AG09309 (cell line): ENCODE results near the gene TEX53.
A peak's percentile ranks its signal among the peaks of the same experiment; 100 is the strongest.

ENCODE experiments used
- DNase-seq: peaks from one replicate; pipeline ENCODE4 v3.0.0-alpha.2; 2010; ENCODE audit warnings: low read depth
- H3K4me3 ChIP-seq: 2 replicates; pipeline ENCODE4 v1.5.1; 2011; ENCODE audit warnings: mild to moderate bottlenecking, low read depth, low read length, moderate library complexity; ENCODE audit not compliant: control insufficient read depth
- TF ChIP-seq, protein P1 (sequence below): IDR thresholded peaks from 2 replicates; pipeline ENCODE4 v1.5.1; 2011; ENCODE audit warnings: mild to moderate bottlenecking, low read depth, low read length, inconsistent platforms; ENCODE audit not compliant: insufficient read depth, control insufficient read depth; ENCODE audit errors: missing control alignments

TEX53 gene

DNA sequence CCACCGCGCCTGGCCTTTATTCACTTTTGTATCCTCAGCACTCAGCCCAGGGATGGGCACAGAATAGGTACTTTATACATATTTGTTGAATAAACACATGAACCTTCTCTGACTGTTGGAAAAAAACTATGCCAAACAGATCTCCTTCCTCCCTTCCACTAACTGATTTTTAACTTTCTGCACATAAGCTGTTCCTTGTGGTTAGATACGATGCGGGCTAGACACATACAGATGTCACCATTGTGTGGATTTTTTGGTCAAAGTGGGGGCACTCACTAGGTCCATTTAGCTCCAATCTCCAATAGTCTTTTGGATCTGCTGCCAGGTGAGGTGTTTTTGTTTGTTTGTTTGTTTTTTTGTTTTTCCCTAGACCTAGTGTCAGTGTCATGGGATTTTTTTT lies 19.3 kb upstream of the TEX53 start:
- DNase-seq = no peak
- TF ChIP-seq, protein P1, sequence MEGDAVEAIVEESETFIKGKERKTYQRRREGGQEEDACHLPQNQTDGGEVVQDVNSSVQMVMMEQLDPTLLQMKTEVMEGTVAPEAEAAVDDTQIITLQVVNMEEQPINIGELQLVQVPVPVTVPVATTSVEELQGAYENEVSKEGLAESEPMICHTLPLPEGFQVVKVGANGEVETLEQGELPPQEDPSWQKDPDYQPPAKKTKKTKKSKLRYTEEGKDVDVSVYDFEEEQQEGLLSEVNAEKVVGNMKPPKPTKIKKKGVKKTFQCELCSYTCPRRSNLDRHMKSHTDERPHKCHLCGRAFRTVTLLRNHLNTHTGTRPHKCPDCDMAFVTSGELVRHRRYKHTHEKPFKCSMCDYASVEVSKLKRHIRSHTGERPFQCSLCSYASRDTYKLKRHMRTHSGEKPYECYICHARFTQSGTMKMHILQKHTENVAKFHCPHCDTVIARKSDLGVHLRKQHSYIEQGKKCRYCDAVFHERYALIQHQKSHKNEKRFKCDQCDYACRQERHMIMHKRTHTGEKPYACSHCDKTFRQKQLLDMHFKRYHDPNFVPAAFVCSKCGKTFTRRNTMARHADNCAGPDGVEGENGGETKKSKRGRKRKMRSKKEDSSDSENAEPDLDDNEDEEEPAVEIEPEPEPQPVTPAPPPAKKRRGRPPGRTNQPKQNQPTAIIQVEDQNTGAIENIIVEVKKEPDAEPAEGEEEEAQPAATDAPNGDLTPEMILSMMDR = no peak
- no peak overlapping the region for H3K4me3 ChIP-seq

DNA sequence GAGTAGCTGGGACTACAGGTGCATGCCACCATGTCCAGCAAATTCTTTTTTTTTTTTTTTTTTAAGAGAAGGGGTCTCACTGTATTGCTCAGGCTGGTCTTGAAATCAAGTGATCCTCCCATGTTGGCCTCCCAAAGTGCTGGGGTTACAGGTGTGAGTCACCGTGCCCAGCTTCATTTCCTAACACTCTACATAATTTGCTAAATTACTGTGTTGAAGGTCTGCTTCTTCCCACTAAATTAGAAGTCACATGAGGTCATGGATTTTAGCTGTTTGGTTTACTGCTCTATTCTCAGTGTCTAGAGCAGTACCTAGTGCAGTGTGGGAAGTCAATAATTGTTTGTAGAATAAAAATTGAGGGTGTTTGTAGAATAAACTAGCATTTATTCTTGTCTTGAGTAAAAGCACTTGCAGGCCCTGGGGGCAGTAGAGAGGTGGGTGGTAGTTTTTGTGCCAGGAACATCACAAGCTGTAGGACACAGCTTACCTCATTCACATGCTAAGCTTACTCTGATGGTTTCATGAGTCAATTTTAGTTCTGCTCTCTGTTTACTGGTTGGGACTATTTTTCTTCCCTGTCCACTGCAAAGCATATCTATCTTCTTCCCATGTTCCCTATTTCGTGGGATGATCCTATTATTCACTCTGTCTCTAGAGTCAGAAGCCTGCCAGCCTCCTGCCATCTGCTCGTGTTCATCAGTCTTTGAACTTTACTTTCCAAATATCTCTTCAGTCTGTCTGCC lies 17.4 kb upstream of the TEX53 start:
- no peak for DNase-seq
- no peak overlapping the region for H3K4me3 ChIP-seq
- TF ChIP-seq, protein P1 = peak; percentile 2

DNA sequence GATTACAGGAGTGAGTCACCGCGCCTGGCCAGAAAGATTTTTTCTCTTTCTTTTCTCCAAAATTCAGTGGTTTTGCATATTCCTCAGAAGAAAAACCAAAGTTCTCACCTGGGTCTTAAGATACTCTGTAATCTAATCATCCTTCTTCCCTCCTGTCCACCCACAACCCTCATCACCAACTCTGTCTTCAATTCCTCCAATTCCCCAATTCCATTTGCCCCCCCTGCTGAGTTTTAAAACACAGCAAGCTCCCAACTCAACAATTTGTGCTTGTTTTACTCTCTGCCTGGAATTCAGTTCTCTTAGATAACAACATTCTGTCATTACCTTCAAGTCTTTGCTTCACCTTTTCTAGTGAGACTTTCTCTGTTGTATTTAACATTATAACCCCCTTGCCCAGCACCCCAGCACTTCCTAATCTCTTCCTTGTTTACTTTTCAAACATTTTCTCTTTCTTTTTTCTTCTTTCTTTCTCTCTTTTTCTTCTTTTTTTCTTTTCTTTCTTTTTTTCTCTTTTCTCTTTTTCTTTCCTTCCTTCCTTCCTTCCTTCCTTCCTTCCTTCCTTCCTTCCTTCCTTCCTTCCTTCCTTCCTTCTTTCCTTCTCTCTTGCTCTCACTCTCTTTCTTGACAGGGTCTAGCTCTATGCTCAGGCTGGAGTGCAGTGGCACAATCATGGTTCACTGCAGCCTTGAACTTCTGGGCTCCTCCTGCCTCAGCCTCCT lies 16.6 kb upstream of the TEX53 start:
- H3K4me3 ChIP-seq = no peak overlapping the region
- TF ChIP-seq, protein P1 = no peak
- no peak for DNase-seq

DNA sequence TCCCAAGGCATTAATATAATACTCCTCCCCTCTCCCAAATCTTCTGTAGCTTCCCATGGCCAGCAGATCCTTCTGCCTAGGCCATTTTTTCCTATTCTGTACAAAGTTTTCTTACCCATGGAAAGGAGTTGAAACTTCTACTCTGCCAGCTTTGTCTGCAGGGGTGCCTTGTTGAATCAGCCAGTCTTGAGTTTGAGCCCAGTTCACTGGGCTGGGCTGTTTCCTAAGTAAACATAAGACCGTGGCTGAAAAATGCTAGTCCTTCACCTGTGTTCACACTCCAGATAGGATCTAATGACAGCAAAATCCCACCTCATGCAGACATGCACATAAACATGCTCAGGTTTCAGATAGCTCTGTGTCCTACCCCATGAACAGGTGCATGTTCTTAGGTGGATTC lies 14.0 kb upstream of the TEX53 start:
- H3K4me3 ChIP-seq = no peak overlapping the region
- TF ChIP-seq, protein P1 = no peak
- DNase-seq = no peak

DNA sequence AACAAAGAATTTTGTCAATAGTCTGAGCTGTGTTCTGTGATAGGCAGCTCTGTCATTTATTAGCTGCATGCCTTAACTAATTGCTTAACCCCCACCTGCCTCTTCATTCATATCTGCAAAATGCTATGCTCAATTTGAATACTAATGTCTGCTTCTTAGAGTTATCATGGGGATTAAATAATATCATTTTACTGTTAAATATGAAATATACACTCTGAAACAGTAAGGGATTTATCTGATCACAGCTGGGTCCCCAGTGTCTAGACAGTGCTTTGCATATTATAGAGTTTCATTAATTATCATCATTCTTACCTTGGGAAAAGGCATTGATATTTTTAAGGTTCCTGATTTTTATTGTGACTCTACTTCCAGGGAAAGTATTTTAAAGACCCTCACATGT lies 12.4 kb upstream of the TEX53 start:
- no peak overlapping the region for H3K4me3 ChIP-seq
- TF ChIP-seq, protein P1 = no peak
- no peak for DNase-seq

DNA sequence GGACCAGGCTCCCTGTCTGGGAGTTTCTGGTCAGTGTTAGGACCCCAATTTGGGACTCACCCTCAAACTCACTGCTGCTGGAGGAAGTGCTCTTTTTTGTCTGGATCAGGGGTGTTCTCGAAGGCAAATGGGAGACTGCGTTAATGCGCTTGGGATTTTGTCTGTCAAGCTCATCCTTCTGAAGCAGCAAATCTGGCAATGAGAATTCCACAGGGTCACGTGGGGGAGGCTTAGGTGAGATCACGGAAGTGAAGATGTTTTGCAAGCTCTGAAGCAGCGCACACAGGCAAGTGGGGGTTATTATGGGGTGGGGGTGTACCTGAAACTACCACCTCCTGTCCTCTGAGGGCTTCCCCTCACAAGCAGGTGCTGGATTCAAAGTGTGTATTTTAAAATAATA lies 10.5 kb upstream of the TEX53 start:
- no peak for DNase-seq
- TF ChIP-seq, protein P1 = no peak
- H3K4me3 ChIP-seq = no peak overlapping the region
